AG10803 (cell line): Measurements from ENCODE around the gene SRBD1.

ENCODE experiments used
- DNase-seq: peaks from one replicate; pipeline ENCODE4 v3.0.0; 2010; ENCODE audit warnings: low read depth
- H3K4me3 ChIP-seq: 2 replicates; pipeline ENCODE4 v1.5.1; 2011; ENCODE audit warnings: mild to moderate bottlenecking, low read length, control low read depth
- TF ChIP-seq, protein P1 (sequence below): conservative IDR thresholded peaks from 2 replicates; pipeline ENCODE4 v1.5.1; 2011; ENCODE audit warnings: mild to moderate bottlenecking, low read length, control low read depth, inconsistent platforms

The SRBD1 gene, protein sequence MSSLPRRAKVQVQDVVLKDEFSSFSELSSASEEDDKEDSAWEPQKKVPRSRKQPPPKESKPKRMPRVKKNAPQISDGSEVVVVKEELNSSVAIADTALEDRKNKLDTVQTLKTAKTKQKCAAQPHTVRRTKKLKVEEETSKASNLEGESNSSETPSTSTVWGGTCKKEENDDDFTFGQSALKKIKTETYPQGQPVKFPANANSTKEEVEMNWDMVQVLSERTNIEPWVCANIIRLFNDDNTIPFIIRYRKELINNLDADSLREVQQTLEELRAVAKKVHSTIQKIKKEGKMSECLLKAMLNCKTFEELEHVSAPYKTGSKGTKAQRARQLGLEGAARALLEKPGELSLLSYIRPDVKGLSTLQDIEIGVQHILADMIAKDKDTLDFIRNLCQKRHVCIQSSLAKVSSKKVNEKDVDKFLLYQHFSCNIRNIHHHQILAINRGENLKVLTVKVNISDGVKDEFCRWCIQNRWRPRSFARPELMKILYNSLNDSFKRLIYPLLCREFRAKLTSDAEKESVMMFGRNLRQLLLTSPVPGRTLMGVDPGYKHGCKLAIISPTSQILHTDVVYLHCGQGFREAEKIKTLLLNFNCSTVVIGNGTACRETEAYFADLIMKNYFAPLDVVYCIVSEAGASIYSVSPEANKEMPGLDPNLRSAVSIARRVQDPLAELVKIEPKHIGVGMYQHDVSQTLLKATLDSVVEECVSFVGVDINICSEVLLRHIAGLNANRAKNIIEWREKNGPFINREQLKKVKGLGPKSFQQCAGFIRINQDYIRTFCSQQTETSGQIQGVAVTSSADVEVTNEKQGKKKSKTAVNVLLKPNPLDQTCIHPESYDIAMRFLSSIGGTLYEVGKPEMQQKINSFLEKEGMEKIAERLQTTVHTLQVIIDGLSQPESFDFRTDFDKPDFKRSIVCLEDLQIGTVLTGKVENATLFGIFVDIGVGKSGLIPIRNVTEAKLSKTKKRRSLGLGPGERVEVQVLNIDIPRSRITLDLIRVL

DNA sequence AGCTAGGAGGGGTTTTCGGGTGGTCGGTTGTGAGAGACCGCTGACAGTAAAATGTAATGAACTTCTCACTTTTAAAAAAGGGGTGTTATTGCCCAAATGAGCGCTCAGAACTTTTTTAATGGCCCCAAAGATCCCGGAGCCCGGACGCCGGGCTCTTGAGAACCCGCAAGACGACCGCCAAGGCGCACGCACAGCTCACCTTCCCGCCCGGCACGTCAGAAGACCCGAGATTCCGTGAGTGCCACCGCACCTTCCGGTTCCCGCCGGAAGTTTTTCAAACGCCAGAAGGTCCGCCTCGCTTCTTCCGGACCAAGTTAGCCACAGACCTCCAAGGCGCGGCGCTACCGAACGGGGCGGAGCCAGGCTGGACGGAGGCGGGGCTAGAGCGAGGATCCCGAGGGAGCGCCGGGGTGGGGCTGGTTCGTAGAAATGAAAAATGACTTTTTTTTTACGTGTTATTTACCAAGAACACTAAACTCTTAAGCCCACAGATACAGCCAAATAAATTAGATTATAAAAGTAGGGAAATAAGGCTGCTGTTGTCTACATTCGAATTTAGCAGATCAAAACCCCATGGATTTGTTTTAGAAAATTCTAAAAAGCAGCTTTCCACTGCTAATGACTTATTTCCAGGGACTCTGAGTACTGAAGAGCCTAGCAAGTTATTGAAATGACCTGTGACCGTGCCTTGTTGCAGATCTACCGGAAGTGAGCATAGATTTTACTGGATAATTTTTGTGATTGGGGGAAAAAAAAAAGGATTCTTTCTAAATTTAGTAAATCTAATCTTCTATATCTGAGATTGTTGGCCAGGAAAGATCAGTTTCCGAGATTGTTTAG, at the start of gene SRBD1:
Gene SRBD1, minus strand, starts transcription at position 248 of the 840 bp plus-strand sequence. CDS start 5,826 bp downstream, outside the sequence.
- DNase-seq, result peak; percentile 87
- TF ChIP-seq, protein P1, sequence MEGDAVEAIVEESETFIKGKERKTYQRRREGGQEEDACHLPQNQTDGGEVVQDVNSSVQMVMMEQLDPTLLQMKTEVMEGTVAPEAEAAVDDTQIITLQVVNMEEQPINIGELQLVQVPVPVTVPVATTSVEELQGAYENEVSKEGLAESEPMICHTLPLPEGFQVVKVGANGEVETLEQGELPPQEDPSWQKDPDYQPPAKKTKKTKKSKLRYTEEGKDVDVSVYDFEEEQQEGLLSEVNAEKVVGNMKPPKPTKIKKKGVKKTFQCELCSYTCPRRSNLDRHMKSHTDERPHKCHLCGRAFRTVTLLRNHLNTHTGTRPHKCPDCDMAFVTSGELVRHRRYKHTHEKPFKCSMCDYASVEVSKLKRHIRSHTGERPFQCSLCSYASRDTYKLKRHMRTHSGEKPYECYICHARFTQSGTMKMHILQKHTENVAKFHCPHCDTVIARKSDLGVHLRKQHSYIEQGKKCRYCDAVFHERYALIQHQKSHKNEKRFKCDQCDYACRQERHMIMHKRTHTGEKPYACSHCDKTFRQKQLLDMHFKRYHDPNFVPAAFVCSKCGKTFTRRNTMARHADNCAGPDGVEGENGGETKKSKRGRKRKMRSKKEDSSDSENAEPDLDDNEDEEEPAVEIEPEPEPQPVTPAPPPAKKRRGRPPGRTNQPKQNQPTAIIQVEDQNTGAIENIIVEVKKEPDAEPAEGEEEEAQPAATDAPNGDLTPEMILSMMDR, result no peak
- peak within 1 kb of the TSS; percentile 89 for H3K4me3 ChIP-seq

- H3K4me3 ChIP-seq, result peak overlapping the region; percentile 91; the same call in 1 of the 2 replicates
- DNase-seq, result no peak
Measured at GRCh38 chr2:45654250-45654649, 43.2 kb upstream of the SRBD1 start.

GRCh38 chr2:45653122-45653913, 42.3 kb upstream of the SRBD1 start:
- H3K4me3 ChIP-seq, result peak overlapping the region; percentile 91
- peak; percentile 76 for DNase-seq
- TF ChIP-seq, protein P1, result no peak

More at GRCh38 chr2:45654250-45654649, 43.2 kb upstream of the SRBD1 start:
- TF ChIP-seq, protein P1, result no peak

DNA sequence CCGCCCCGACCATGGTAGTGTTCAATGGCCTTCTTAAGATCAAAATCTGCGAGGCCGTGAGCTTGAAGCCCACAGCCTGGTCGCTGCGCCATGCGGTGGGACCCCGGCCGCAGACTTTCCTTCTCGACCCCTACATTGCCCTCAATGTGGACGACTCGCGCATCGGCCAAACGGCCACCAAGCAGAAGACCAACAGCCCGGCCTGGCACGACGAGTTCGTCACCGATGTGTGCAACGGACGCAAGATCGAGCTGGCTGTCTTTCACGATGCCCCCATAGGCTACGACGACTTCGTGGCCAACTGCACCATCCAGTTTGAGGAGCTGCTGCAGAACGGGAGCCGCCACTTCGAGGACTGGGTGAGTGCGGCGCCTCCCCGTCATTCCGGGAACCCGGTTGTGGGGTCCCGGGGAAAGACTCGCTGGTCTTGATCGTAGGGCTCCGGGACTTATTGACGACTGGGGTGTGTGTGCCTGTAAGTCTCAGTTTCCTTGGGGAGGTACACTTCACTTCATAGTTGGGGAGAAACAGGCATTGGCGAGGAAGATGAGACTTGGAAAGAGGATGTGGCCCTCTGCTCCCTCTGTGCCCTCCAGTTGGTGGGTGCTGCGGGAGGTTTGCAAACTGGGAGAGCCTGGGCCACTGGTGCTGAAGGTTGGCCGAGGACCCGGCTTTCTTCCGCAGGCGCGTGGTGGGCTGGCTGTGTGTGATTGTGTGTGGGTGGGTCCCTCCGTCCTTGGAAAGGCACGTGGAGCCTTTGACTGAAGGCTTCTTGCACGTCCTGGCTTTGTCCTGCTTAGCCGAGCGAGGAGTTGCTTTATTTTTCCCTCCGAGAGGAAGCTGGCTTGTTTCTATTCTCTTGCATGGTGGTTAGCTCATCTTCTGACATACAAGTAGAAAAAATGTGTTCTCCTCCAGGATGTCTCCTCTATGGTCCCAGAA, 41.3 kb upstream of the SRBD1 start:
- TF ChIP-seq, protein P1, result no peak
- peak; percentile 77 for DNase-seq

GRCh38 chr2:45651415-45652089, 40.5 kb upstream of the SRBD1 start, which contains the start of gene PRKCE:
PRKCE (plus strand) TSS chr2:45651675.
- H3K4me3 ChIP-seq, result peak within 1 kb of the TSS; percentile 91
- peak; percentile 14 for DNase-seq
- TF ChIP-seq, protein P1, result no peak

More for the DNA sequence above, 41.3 kb upstream of the SRBD1 start:
- H3K4me3 ChIP-seq, result peak overlapping the region; percentile 91
